GM12864 (cell line): Measurements from ENCODE around the gene VGLL4.

ENCODE experiments used
- DNase-seq: peaks from one replicate; pipeline ENCODE4 v3.0.0-alpha.2; 2011; ENCODE audit warnings: low read depth
- H3K4me3 ChIP-seq: 2 replicates; pipeline ENCODE4 v1.5.1; 2011; ENCODE audit warnings: mild to moderate bottlenecking, low read depth, low read length, control low read depth
- CTCF ChIP-seq: IDR thresholded peaks from 2 replicates; pipeline ENCODE4 v1.5.1; 2011; ENCODE audit warnings: low read depth, mild to moderate bottlenecking, moderate library complexity, low read length, control low read depth, inconsistent platforms; ENCODE audit errors: missing control alignments

Gene VGLL4

GRCh38 chr3:11566478-11566877 lies 77.2 kb downstream of the VGLL4 start:
- TF ChIP-seq CTCF, result no peak
- H3K4me3 ChIP-seq, result no peak overlapping the region
- DNase-seq, result no peak

GRCh38 chr3:11565932-11566331 lies 77.8 kb downstream of the VGLL4 start:
- TF ChIP-seq CTCF, result no peak
- no peak overlapping the region for H3K4me3 ChIP-seq

GRCh38 chr3:11565492-11565891 lies 78.2 kb downstream of the VGLL4 start:
- DNase-seq, result no peak
- TF ChIP-seq CTCF, result no peak
- H3K4me3 ChIP-seq, result no peak overlapping the region

More at GRCh38 chr3:11565932-11566331, 77.8 kb downstream of the VGLL4 start:
- DNase-seq, result no peak

GRCh38 chr3:11565072-11565471 lies 78.6 kb downstream of the VGLL4 start:
- no peak overlapping the region for H3K4me3 ChIP-seq
- no peak for TF ChIP-seq CTCF
- no peak for DNase-seq

DNA sequence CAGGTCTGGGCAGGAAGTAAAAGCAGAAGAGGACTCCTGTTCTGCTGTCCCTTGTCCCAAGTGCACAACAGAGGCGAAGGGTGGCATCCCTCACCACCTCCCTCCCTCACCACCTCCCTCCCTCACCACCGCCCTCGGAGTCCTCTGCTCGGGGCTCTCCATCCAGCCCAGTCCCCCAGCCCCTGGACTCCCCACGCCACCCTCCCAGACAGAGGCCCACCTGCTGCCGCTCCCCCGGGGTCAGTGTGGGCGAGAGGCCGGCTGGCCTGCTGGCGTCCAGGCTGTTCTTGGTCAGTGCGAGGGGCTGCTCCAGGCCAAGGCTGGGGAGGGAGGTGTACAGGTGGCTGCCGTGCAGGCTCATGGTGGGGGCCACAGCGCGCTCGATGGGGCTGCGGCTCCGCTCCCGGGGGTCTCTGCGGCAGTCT lies 79.1 kb downstream of the VGLL4 start:
- H3K4me3 ChIP-seq, result no peak overlapping the region
- TF ChIP-seq CTCF, result no peak
- no peak for DNase-seq

DNA sequence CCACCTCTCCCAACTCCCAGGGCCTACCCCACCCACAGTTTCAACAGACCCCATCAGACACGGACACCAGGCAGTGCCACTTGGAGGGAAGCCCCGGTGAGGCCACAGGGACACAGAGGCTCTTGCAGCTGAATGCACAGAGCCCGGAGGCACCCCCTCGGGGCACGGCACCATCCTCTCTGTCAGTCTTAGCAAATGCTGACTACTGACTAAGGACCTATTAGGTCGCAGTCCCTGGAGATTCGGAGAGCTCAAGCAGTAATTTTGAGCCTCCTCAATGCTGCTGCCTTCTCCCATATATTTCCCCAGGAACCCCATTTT lies 79.9 kb downstream of the VGLL4 start:
- no peak for DNase-seq
- TF ChIP-seq CTCF, result no peak
- H3K4me3 ChIP-seq, result no peak overlapping the region

- TF ChIP-seq CTCF, result no peak
- DNase-seq, result no peak
- no peak overlapping the region for H3K4me3 ChIP-seq
Observed at GRCh38 chr3:11563159-11563864, 80.4 kb downstream of the VGLL4 start.
